ENCODE data around the gene FAM151A. TPM values are rescaled to one million over a fixed set of nuclear protein-coding genes. Genes with fewer than 3 reads are reported as not detected.

FAM151A gene
- total and polyA plus RNA-seq, 2 of the 13 experiments (the other 11 are each of a cell fraction or from before 2014, with no cell fraction given), result 0.29 to 3.6 TPM

GRCh38 chr1:54584575-54584974 is 38.8 kb downstream of the FAM151A start:
- intact Hi-C loops (cut with micrococcal nuclease; ENCODE audit: unreplicated experiment), result no loop called here
- FAIRE-seq (no peak), ATAC-seq (no peak), DNase-seq (ENCODE audit: low spot score) (no peak)
- POLR2A ChIA-PET, result no interaction called here
- in situ Hi-C loops (cut with HindIII; ENCODE audit: extremely low pct_ligation_motif_present, low pct_unique_long_range_greater_than_20kb), result no loop called here
- no peaks in the 10 kb centered on the region for H4K20me1 ChIP-seq (ENCODE audit: insufficient read depth, low read length)
- no peak overlapping the region for H3K4me3 ChIP-seq (replicated peaks in 1 of 3; ENCODE audit: insufficient read depth in 1 of 3, low read depth in 2 of 3, low read length in 3 of 3)
- no TSS peak for BruUV-seq (replicated peaks)
- no peaks in the 10 kb centered on the region for H3K27me3 ChIP-seq (ENCODE audit: control insufficient read depth in 1 of 2, insufficient read depth in 2 of 2, low read length in 2 of 2)
- no peaks in the 10 kb centered on the region for H3K36me3 ChIP-seq (replicated peaks in 1 of 2; ENCODE audit: control insufficient read depth in 1 of 2, insufficient read depth in 2 of 2, low read length in 2 of 2)
- WGBS (ENCODE audit: low lambda C conversion rate), result 94% methylated on average over 12 of the region's 17 CpGs
- CTCF ChIA-PET (ENCODE audit: low intra/inter-chr PET ratio, low total read pairs), result no interaction called here
- peaks cover 28% of the 10 kb centered on the region for H3K4me1 ChIP-seq (ENCODE audit: insufficient read depth, low read length)
- no peak overlapping the region for H2AFZ ChIP-seq (ENCODE audit: low read length)
- H3K27ac ChIP-seq (ENCODE audit: extremely low read length, insufficient read depth, low read length), result no peak overlapping the region
- no peaks in the 10 kb centered on the region for H3K79me2 ChIP-seq (ENCODE audit: insufficient read depth, low read length)
- no peak overlapping the region for H3K4me2 ChIP-seq (ENCODE audit: low read depth, low read length)
- no peak for TF ChIP-seq MAF1 (CRISPR knock-in tag; IDR thresholded peaks at IDR 0.05; ENCODE audit: borderline replicate concordance)
- TF ChIP-seq ZHX1 (CRISPR knock-in tag; IDR thresholded peaks at IDR 0.05; ENCODE audit: low read depth), result no peak
- no peak for TF ChIP-seq CBX1 (IDR thresholded peaks at IDR 0.05; ENCODE audit: low read depth)
- no peak for TF ChIP-seq CERS6 (CRISPR knock-in tag; IDR thresholded peaks at IDR 0.05)
- no peak for TF ChIP-seq ZNF20 (CRISPR knock-in tag; IDR thresholded peaks at IDR 0.05)
- no peak for TF ChIP-seq ZNF766 (CRISPR knock-in tag; IDR thresholded peaks at IDR 0.05; ENCODE audit: borderline replicate concordance)
- no peak for TF ChIP-seq ZNF567 (CRISPR knock-in tag; IDR thresholded peaks at IDR 0.05; ENCODE audit: borderline replicate concordance)
- no peak for TF ChIP-seq ZBTB42 (CRISPR knock-in tag; IDR thresholded peaks at IDR 0.05)
- no peak for TF ChIP-seq DNMT1 (CRISPR knock-in tag; IDR thresholded peaks at IDR 0.05)
- no peak for TF ChIP-seq CEBPB (IDR thresholded peaks at IDR 0.05; ENCODE audit: borderline replicate concordance, low read depth, low read length)
- no peak for TF ChIP-seq GPN1 (CRISPR knock-in tag; IDR thresholded peaks at IDR 0.05; ENCODE audit: borderline replicate concordance)
- TF ChIP-seq ZNF276 (CRISPR knock-in tag; IDR thresholded peaks at IDR 0.05; ENCODE audit: low read depth), result no peak
- TF ChIP-seq ZNF142 (CRISPR knock-in tag; IDR thresholded peaks at IDR 0.05), result no peak
- TF ChIP-seq NBN (conservative IDR thresholded peaks at IDR 0.05), result no peak
- H3K9ac ChIP-seq (ENCODE audit: insufficient read depth, low read depth, low read length), result no peak overlapping the region
- no peaks in the 10 kb centered on the region for H3K9me3 ChIP-seq (ENCODE audit: low read length)

Measured in HepG2 (cell line).